ENCODE data around the gene UPK1B.
A peak's percentile ranks its signal among the peaks of the same experiment; 100 is the strongest.
"Not testable (repeated sequence)": the region's sequence is repeated elsewhere in the genome, so short reads cannot be mapped to it uniquely, and the experiment has no call there.

UPK1B gene

GRCh38 chr3:119225121-119225520, 51.7 kb downstream of the UPK1B start:
- DNase-seq (ENCODE audit: low spot score): no peak

GRCh38 chr3:119227070-119227850, 53.9 kb downstream of the UPK1B start:
- DNase-seq (ENCODE audit: low spot score): no peak

GRCh38 chr3:119228373-119229145, 55.2 kb downstream of the UPK1B start:
- no peak for DNase-seq (ENCODE audit: low spot score)

- no peak for DNase-seq (ENCODE audit: low spot score)
Measured at GRCh38 chr3:119229190-119229589, 55.8 kb downstream of the UPK1B start.

DNA sequence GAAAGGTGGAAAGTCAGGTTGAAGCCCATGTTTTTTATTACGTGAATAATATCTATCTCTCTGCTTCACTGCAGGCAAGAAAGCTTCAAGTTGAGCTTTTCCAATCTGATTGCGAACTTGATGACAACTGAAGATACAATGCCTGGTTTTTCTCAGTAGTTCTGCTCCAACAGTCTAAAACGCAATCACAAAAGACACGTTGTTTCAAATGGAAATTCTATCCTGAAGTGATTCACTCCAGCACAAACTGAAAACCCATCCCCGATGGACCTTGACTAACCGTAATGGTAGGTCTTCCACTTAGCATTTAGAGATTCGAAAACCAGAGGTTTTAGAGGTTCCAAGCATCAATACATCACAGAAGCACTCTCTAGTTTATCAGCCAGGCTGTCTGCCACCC, 56.7 kb downstream of the UPK1B start:
- DNase-seq (ENCODE audit: low spot score): no peak

DNA sequence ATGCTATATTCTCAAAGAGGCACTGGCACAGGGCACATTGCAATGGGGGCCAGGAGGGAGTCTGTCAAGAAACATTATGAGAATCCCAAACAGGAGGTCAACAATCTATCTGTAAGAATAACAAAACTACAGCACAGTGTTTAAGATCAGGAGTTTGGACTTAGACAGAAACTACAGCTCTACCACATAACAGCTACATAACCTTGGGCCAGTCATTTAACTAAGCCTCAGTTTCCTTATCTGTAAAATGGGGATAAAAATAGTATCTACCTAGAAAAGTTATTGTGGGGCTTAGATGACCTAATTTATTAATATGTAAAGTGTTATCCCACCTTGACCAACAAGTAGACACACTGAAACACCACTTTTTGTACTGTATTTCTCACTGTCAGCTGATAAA, 57.3 kb downstream of the UPK1B start:
- DNase-seq (ENCODE audit: low spot score): no peak

DNA sequence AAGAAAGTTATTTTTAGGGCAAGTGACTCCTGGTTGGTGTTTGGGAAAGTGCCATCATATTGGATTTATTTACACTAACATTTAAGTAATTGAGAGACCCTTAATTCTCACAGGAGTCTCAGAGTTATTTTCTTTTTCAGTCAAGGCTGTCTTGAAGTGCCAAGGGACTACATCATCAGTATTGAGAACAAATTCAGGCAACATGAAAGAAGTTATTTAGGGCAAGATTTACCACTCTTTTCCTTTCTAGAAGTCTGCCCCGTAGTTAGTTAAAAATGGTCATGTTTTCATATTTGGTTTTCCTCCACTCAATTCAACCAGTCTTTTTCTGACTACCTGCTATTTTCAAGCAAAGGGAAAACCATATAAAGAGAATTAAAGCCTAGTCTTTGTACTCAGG, 61.2 kb downstream of the UPK1B start:
- DNase-seq (ENCODE audit: low spot score): no peak

DNA sequence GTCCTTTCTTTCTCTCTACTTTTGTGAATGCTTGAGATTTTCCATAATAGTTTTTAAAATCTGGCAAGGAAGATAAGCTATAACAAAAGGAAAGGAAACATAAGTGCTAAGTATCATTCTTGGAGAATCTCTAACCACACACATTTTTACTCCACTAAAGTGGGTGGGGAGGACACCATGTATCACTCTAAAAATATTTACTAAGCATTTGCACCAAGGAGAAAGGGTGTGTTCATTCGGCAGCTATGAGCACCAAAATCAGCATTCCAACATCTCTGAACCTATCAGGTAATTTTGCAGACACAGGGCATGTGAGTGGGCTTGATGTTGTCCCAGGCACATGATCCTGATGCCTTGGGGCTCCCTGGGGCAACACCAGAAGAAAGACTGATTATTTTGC, 61.8 kb downstream of the UPK1B start:
- DNase-seq (ENCODE audit: low spot score): no peak

- DNase-seq (ENCODE audit: low spot score): no peak
Measured at GRCh38 chr3:119236756-119237155, 63.4 kb downstream of the UPK1B start.

DNA sequence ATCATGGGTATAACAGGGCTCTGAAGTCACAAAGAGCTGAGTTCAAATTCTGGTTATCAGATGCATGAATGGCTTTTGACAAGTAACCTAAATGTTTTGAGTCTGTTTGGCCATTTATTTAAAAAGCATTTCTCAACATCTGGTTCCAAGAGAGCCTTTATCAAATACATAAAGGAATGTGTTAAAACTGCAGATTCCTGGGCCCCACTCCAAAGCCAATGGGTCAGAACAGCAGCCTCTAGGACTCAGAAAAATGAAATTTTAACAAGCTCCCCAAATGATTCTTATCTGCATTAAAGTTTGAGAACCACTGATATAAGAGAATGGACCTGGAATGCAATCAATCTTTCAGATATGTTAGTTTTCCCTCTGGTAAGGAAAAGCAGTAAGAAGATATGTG, 63.9 kb downstream of the UPK1B start:
- DNase-seq (ENCODE audit: low spot score): no peak

- no peak for DNase-seq (ENCODE audit: low spot score)
Measured at GRCh38 chr3:119238363-119238762, 65.0 kb downstream of the UPK1B start.

- DNase-seq (ENCODE audit: low spot score): no peak
Measured at GRCh38 chr3:119239206-119239820, 65.9 kb downstream of the UPK1B start.

DNA sequence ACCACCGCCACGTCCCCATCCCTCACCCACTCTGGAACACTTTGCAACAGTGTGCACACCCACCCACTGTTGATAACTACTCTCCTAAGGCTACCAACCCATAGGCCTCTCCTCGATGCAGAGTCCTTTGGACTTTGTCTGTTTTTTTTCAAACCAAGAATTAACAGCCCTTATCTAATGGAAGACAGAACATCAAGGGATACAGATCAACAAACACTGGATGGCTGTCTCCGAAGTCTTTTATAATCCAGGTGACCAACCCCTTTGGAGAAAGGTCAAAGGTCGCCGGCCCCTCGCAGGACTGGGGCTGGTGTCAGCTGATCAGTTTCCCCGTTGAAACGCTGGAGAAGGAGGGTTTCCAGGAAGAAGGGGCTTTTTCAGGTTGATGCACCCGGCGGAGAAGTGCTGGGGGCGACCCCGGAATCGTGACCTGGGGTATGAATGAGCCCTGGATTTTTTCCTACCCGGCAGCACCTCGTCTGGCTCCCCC, 66.7 kb downstream of the UPK1B start:
- peak; percentile 11 for DNase-seq (ENCODE audit: low spot score)

DNA sequence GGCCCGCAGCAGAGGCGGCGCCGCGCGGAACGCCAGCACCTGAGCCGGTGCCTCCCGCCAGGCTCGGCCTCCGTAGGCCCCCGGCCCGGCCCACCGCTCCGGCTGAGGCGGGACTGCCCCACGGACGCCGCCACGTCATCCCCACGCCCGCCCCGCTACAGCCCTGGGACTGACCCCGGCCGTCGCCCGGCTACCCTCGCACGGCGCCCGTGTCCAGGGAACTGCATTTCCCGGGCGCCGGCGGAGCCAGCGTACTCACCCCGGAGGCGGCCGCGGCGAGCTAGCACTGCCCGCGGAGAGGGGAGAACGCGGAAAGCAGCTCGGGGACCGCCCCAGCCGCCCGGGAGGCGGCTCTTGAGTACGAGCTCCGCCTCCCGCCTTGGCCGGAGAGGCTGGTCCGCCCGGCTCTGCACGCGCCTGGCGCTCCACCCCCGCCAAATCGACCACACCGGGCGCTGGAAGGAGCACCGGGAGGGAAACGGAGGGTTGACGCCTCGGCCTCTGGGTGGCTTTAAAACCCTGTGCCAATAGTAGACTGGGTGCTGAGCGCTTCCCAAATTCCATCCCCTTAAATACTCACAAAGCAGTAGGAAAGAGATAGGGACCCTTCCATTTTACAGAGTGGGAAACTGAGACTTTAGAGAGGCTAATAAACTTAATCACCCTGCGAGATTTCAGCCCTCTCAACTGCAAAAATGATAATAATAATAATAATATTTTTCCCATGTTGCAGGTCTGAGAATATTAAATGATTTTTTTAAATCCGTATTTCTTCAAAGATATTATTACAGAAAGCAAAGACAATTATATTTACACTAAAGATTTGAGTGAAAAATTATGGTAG, 67.4 kb downstream of the UPK1B start, which contains the start of gene B4GALT4:
Gene B4GALT4, minus strand, starts transcription at position 288 of the 844 bp plus-strand sequence. CDS start 10,779 bp downstream, outside the sequence.
- DNase-seq (ENCODE audit: low spot score): peak; percentile 83

GRCh38 chr3:119242387-119243057, 69.1 kb downstream of the UPK1B start:
- DNase-seq (ENCODE audit: low spot score): not testable (repeated sequence)

GRCh38 chr3:119243058-119243529, 69.7 kb downstream of the UPK1B start:
- DNase-seq (ENCODE audit: low spot score): not testable (repeated sequence)

DNA sequence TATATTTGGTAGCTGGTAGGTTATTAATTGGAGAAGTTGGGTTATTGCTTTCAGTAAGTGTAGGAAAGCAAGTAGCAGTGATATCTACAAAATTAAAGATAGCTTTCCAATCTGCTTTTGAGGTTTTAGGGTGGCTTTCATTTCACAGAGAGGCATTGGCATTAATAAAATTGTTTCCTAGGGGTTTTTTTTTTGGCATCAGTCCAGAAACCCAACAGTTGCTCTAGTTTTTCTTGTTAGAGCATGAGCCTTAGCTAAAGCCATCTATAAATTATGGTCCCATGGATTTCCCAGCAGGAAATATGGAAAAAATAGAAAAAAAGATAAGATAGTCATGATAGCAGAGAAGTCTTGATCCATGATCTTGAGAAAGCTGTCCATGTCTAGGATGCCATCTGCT, 70.3 kb downstream of the UPK1B start:
- DNase-seq (ENCODE audit: low spot score): no peak

GRCh38 chr3:119245778-119246177, 72.4 kb downstream of the UPK1B start:
- no peak for DNase-seq (ENCODE audit: low spot score)
